Ovary (tissue), 9 donors: ENCODE data around the gene DPM1. TPM values are rescaled to one million over a fixed set of nuclear protein-coding genes. Genes with fewer than 3 reads are reported as not detected.

ENCODE experiments used
- DNase-seq, 5 donors: peaks; one replicate each; pipeline ENCODE4 v3.0.0-alpha.2; 2019 to 2020
- H3K27ac ChIP-seq, 2 donors: fragments of 200-600 bp; one replicate each; pipeline versions ENCODE4 v1.5.1 to v1.8.0; 2019 to 2022
- H3K27me3 ChIP-seq: fragments of 200-600 bp; one replicate; pipeline ENCODE4 v1.8.0; 2022
- H3K36me3 ChIP-seq: fragments of 200-600 bp; sonication (generic); one replicate; pipeline ENCODE4 v1.5.1; 2019
- H3K4me1 ChIP-seq: one replicate; pipeline ENCODE4 v1.8.1; 2013; ENCODE audit warnings: mild to moderate bottlenecking, moderate library complexity; ENCODE audit not compliant: insufficient read depth
- H3K4me3 ChIP-seq: fragments of 200-600 bp; sonication (generic); one replicate; pipeline ENCODE4 v1.5.1; 2017
- H3K9me3 ChIP-seq, 2 donors: fragments of 200-600 bp in 1 of 2; sonication (generic) in 1 of 2; one replicate each; pipeline versions ENCODE4 v1.5.1 to v1.8.1; 2013 to 2019; ENCODE audit warnings: mild to moderate bottlenecking in 1 of 2, moderate library complexity in 1 of 2
- EP300 ChIP-seq: sonication (generic); formaldehyde crosslinking; IDR thresholded peaks from one replicate; pipeline ENCODE4 v1.6.1; 2017; ENCODE audit warnings: antibody characterized with exemption
- POLR2A ChIP-seq: fragments of 450-650 bp; IDR thresholded peaks from one replicate; pipeline ENCODE4 v1.6.1; 2017; ENCODE audit warnings: antibody characterized with exemption, mild to moderate bottlenecking, moderate library complexity
- whole genome bisulfite sequencing, 3 donors: extraction: QIAGEN DNeasy Blood & Tissue Kit in 1 of 3; methylation state at CpG; one replicate each; pipeline versions ENCODE4 v1.1.5 to v1.1.7; 2013 to 2017; 5-methylcytosine and 5-hydroxymethylcytosine counted together
- intact Hi-C, 4 donors: fragments of 100-400 bp; cut with DNase I; formaldehyde crosslinking; loops; one replicate each; pipeline versions ENCODE4 v1.11.0 to v1.15.1; 2022 to 2023
- polyA plus RNA-seq, 2 donors: library from polyadenylated mRNA; stranded (reverse); fragments of 200-250 nt in 1 of 2; fragments of 350-450 nt in 1 of 2; fragmentation: Illumina TruSeq in 1 of 2; extraction: RNeasy Lipid Tissue Mini Kit (QIAGEN cat#74804) in 1 of 2; gene quantifications; one replicate each; pipeline ENCODE4 v1.2.3, GENCODE V29; 2013 to 2014
- total RNA-seq, 7 donors: library from RNA; depleted of rRNA in 2 of 7; stranded (reverse); fragments of >200 nt in 2 of 7; fragmentation: NEBNext Ultra II Directional in 3 of 7; extraction: Animal tissue kit (Norgen Biotek cat#: 25700) in 3 of 7; gene quantifications; one replicate each; pipeline versions ENCODE4 v1.1.0 to v1.2.4, GENCODE V29; 2016 to 2023
- TF ChIP-seq, protein P1 (sequence below), 3 donors: fragments of 450-650 bp in 2 of 3; fragments of 200-600 bp in 1 of 3; IDR thresholded peaks; one replicate each; pipeline versions ENCODE4 v1.5.1 to v1.8.0; 2016 to 2022; ENCODE audit warnings: antibody characterized with exemption in 3 of 3, mild to moderate bottlenecking in 1 of 3
- donor health status: DM: no; HTN: no; CAD: no; lungs with moderate emphysema.
- donor health status: DM: no; HTN: no; CAD: no.
- donor health status: Bipolar disorder and iron deficiency.
- donor health status: DM: yes; HTN: yes; CAD: no.
- donor health status: DM: no; HTN: no; CAD: no.
- donor health status: DM: yes; HTN: yes; CAD: no.

DPM1 gene
- total and polyA plus RNA-seq, 9 donors: 31.1 to 53.8 (median 38.1) TPM

DNA sequence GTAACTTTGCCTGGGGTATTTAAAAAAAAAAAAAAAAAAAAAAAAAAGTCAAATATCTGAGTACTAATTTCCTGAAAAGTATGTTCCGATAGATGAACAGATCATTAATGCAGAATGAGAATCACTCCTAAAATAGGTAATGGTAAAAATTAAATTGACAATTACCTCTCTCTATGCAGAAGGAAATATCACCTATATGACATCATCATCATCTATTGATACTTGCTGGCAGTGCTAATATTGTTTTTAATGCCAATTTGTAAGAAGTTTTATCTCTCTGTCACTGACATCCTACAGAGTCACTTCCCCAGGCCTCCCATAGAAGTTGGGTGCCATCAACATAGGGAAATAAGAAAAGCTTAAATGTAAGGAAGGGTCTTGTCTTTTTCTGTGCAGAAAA lies 57.0 kb downstream of the DPM1 start:
- Histone ChIP-seq H3K36me3 (no peaks in the 10 kb centered on the region), H3K9me3 (no peaks in the 10 kb centered on the region), H3K27ac (no peak overlapping the region), H3K4me3 (no peak overlapping the region), H3K27me3 (no peaks in the 10 kb centered on the region), H3K4me1 (peaks cover 7% of the 10 kb centered on the region)
- TF ChIP-seq POLR2A (no peak), EP300 (no peak)
- TF ChIP-seq, protein P1, sequence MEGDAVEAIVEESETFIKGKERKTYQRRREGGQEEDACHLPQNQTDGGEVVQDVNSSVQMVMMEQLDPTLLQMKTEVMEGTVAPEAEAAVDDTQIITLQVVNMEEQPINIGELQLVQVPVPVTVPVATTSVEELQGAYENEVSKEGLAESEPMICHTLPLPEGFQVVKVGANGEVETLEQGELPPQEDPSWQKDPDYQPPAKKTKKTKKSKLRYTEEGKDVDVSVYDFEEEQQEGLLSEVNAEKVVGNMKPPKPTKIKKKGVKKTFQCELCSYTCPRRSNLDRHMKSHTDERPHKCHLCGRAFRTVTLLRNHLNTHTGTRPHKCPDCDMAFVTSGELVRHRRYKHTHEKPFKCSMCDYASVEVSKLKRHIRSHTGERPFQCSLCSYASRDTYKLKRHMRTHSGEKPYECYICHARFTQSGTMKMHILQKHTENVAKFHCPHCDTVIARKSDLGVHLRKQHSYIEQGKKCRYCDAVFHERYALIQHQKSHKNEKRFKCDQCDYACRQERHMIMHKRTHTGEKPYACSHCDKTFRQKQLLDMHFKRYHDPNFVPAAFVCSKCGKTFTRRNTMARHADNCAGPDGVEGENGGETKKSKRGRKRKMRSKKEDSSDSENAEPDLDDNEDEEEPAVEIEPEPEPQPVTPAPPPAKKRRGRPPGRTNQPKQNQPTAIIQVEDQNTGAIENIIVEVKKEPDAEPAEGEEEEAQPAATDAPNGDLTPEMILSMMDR (IDR thresholded peaks at IDR 0.05): no peak
- intact Hi-C loops: no loop called here
- no peak for DNase-seq
- 91 to 97% (median 96%) methylated on average over 1 of the region's 1 CpG for WGBS, 3 donors

DNA sequence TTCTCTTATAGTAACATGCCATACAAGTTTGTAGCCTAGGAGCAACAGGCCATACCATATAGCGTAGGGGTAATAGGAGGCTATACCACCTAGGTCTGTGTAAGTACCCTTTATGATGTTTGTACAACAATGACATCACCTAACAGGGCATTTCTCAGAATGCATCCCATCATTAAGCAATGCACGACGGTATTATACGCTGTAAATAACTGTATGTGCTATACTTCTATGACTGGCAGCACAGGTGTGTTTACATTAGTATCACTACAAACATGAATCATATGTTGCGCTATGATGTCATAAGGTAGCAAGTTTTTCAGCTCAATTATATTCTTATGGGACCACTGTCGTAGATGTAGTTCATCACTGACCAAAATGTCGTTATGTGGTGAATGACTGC lies 58.1 kb downstream of the DPM1 start:
- 90 to 96% (median 93%) methylated on average over 7 of the region's 7 CpGs for WGBS, 3 donors
- Histone ChIP-seq H3K27ac (no peak overlapping the region), H3K36me3 (no peaks in the 10 kb centered on the region), H3K9me3 (no peaks in the 10 kb centered on the region), H3K4me3 (no peak overlapping the region), H3K4me1 (peaks cover 4% of the 10 kb centered on the region), H3K27me3 (no peaks in the 10 kb centered on the region)
- intact Hi-C loops: no loop called here
- TF ChIP-seq POLR2A: no peak
- TF ChIP-seq, protein P1 (IDR thresholded peaks at IDR 0.05): no peak
- TF ChIP-seq EP300: no peak
- no peak for DNase-seq

DNA sequence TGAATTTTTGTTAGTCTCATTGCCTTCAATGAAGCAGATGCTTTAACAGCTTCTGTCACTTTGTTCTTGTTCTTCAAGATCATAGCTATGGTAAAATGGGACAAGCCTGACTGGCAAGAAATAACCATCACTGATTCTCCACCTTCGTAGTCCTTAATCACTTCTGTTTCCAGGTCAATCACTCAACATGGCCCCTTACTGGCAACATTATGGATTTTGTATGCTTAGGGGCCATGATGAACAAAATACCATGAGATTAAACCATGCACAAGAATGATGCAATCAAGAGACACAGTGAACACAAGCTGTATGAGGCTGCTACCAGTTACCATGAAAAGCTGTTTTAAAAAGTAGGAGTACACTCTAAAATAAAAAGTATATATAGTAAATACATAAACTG lies 59.9 kb downstream of the DPM1 start:
- H3K36me3 ChIP-seq: no peaks in the 10 kb centered on the region
- WGBS, 3 donors: 94 to 98% (median 95%) methylated on average over 1 of the region's 1 CpG

DNA sequence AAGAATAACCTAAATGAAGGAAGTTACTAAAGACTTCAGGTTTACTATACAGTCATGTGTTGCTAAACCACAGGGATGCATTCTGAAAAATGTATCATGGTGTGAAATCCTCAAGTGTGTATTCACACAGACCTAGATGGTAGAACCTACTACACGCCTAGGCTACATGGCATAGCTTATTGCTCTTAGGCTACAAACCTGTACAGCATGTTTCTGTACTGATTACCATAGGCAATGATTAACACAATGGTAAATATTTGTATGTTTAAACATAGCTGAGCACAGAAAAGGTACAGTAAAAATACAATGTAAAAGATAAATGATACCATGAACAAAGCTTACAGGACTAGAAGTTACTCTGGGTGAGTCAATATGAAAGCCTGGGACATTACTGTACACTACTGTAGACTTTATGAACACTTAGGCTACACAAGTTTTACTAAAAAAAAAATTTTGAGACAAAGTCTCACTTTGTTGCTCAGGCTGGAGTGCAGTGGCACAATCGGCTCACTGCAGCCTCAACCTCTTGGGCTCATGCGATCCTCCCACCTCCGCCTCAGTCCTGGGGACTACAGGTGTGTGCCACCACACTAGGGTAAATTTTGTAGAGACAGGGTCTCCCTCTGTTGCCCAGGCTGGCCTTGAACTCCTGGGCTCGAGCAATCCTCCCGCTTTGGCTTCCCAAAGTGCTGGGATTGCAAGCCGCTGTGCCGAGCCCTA lies 63.1 kb downstream of the DPM1 start:
- Histone ChIP-seq H3K27ac (no peak overlapping the region), H3K9me3 (no peaks in the 10 kb centered on the region), H3K4me3 (no peak overlapping the region), H3K27me3 (no peaks in the 10 kb centered on the region), H3K36me3 (no peaks in the 10 kb centered on the region), H3K4me1 (no peaks in the 10 kb centered on the region)
- no peak for DNase-seq
- intact Hi-C loops: no loop called here
- TF ChIP-seq POLR2A: no peak
- TF ChIP-seq, protein P1 (IDR thresholded peaks at IDR 0.05): no peak
- TF ChIP-seq EP300: no peak
- WGBS, 3 donors: 87 to 95% (median 88%) methylated on average over 8 of the region's 8 CpGs

More for the DNA sequence above, 59.9 kb downstream of the DPM1 start:
- Histone ChIP-seq H3K27ac (no peak overlapping the region), H3K27me3 (no peaks in the 10 kb centered on the region), H3K4me1 (peaks cover 2% of the 10 kb centered on the region), H3K4me3 (no peak overlapping the region), H3K9me3 (no peaks in the 10 kb centered on the region)
- no peak for DNase-seq
- intact Hi-C loops: no loop called here
- TF ChIP-seq, protein P1 (IDR thresholded peaks at IDR 0.05): no peak
- TF ChIP-seq POLR2A (no peak), EP300 (no peak)
